ENCODE measurements around the gene GRB7. TPM values are rescaled to one million over a fixed set of nuclear protein-coding genes. Genes with fewer than 3 reads are reported as not detected.

Gene GRB7
- total and polyA plus RNA-seq, 9 of the 15 experiments (the other 6 are each of a cell fraction or from before 2014, with no cell fraction given) = 0.04 to 6.2 (median 2.2) TPM

DNA sequence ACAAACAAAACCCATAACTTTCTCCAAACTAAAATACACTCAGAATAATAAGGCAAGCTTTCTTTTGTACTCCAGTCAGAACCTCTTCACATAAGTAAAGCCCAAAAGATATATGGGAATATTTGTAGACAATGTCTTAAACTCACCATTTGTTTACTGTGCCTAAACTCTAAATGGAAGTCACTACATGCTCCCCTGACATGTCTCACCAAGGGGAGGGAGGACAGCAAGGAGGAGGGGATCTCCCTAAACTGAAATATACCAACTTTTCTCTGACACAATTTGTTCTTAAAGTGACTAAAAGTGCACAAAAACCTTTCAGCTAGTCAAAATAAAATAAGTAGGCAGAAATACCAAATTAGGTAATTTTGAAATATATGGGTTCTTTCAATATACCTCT, 38.5 kb downstream of the GRB7 start:
- DNase-seq (ENCODE audit: extremely low read depth in 1 of 4, low spot score in 3 of 4) = no peak
- Histone ChIP-seq H4K20me1 (replicated peaks; ENCODE audit: control insufficient read depth, insufficient read depth, low read length) (no peaks in the 10 kb centered on the region), H3K36me3 (ENCODE audit: control insufficient read depth, insufficient read depth, low read length) (no peaks in the 10 kb centered on the region), H3K27ac (ENCODE audit: extremely low read depth, low read depth, low read length) (no peak overlapping the region), H3K9me3 (replicated peaks; ENCODE audit: control insufficient read depth, insufficient read depth, low read depth, low read length) (no peaks in the 10 kb centered on the region), H3K9ac (ENCODE audit: insufficient read depth in 1 of 2, low read depth in 2 of 2, low read length in 2 of 2) (no peak overlapping the region), H3K4me1 (replicated peaks in 1 of 2; ENCODE audit: control insufficient read depth in 2 of 2, insufficient read depth in 2 of 2, low read length in 2 of 2) (no peaks in the 10 kb centered on the region), H3K4me2 (ENCODE audit: insufficient read depth, low read length) (no peak overlapping the region), H3K27me3 (ENCODE audit: control insufficient read depth in 2 of 2, insufficient read depth in 2 of 2, low read length in 2 of 2) (peaks cover 20 to 25% of the 10 kb centered on the region in 2 experiments; a peak in 4 of 5 replicates), H3K4me3 (no peak overlapping the region), H3K9me1 (ENCODE audit: control insufficient read depth, insufficient read depth, low read length) (no peaks in the 10 kb centered on the region), H3K79me2 (ENCODE audit: control insufficient read depth, insufficient read depth, low read length) (no peaks in the 10 kb centered on the region), H2AFZ (ENCODE audit: low read depth, low read length) (no peak overlapping the region)
- no TSS peak for BruUV-seq (replicated peaks)
- TF ChIP-seq ZNF445 (CRISPR knock-in tag; IDR thresholded peaks at IDR 0.05; ENCODE audit: low read depth) (no peak), CHCHD3 (CRISPR knock-in tag; IDR thresholded peaks at IDR 0.05) (no peak), UBTF (IDR thresholded peaks at IDR 0.05; ENCODE audit: borderline replicate concordance in 1 of 2, low read depth in 2 of 2, low read length in 2 of 2) (no peak), ARID1B (IDR thresholded peaks at IDR 0.05) (no peak), NUFIP1 (IDR thresholded peaks at IDR 0.05; ENCODE audit: partially characterized antibody) (no peak), MIER1 (IDR thresholded peaks at IDR 0.05; ENCODE audit: low read depth) (no peak), MAFF (IDR thresholded peaks at IDR 0.05; ENCODE audit: low read length) (no peak), SMAD1 (IDR thresholded peaks at IDR 0.05; ENCODE audit: low read depth, low read length, partially characterized antibody) (no peak), PTBP1 (IDR thresholded peaks at IDR 0.05; ENCODE audit: low read depth, low read length) (no peak), COPS2 (conservative IDR thresholded peaks at IDR 0.05) (no peak), PHTF2 (CRISPR knock-in tag; IDR thresholded peaks at IDR 0.05) (no peak), CTCFL (IDR thresholded peaks at IDR 0.05; ENCODE audit: borderline replicate concordance, insufficient read depth, low read depth, low read length, poor library complexity, severe bottlenecking) (no peak), ZNF695 (CRISPR knock-in tag; IDR thresholded peaks at IDR 0.05) (no peak), ZNF212 (CRISPR knock-in tag; IDR thresholded peaks at IDR 0.05) (no peak), GMEB1 (CRISPR knock-in tag; IDR thresholded peaks at IDR 0.05) (no peak), KLF13 (tag; IDR thresholded peaks at IDR 0.05; ENCODE audit: borderline replicate concordance, low read depth) (no peak), KDM5B (IDR thresholded peaks at IDR 0.05; ENCODE audit: insufficient replicate concordance, low read depth, low read length) (no peak), NRF1 (conservative IDR thresholded peaks at IDR 0.05 in 1 of 2, IDR thresholded peaks at IDR 0.05 in 1 of 2) (no peak), HNRNPUL1 (IDR thresholded peaks at IDR 0.05; ENCODE audit: low read length) (no peak), TRIM28 (IDR thresholded peaks at IDR 0.05) (no peak)
- intact Hi-C loops (cut with micrococcal nuclease) = no loop called here
- no peak for FAIRE-seq
- ChIA-PET CTCF (ENCODE audit: low intra/inter-chr PET ratio) (no interaction called here), POLR2A (interaction anchor here (0.7 to 1.4 kb wide), 2 partner anchors 17 to 314 kb away, joined by 3 read pairs; no protein-coding TSS in a partner anchor)
- ATAC-seq = no peak
- in situ Hi-C loops (cut with MboI) = no loop called here

Data from K562 (cell line).